HG03558 (cell line): Measurements from ENCODE around the gene ZSWIM6.
A peak's percentile ranks its signal among the peaks of the same experiment; 100 is the strongest.

Experiments used
- ATAC-seq: cut with Tn5 transposase; IDR thresholded peaks from one replicate; pipeline ENCODE4 v1.9.1; 2021; ENCODE audit warnings: moderate number of reproducible peaks; ENCODE audit not compliant: unreplicated experiment; ENCODE audit errors: extremely low read depth

ZSWIM6 gene

GRCh38 chr5:61306531-61307131 is 25.4 kb upstream of the ZSWIM6 start:
- no peak for ATAC-seq

- ATAC-seq = no peak
Observed at GRCh38 chr5:61307191-61307590, 24.9 kb upstream of the ZSWIM6 start.

- no peak for ATAC-seq
Observed at GRCh38 chr5:61307611-61308010, 24.4 kb upstream of the ZSWIM6 start.

- no peak for ATAC-seq
Observed at GRCh38 chr5:61308712-61309111, 23.3 kb upstream of the ZSWIM6 start.

- ATAC-seq = no peak
Observed at GRCh38 chr5:61309115-61309514, 22.9 kb upstream of the ZSWIM6 start.

- no peak for ATAC-seq
Observed at GRCh38 chr5:61311056-61311610, 20.9 kb upstream of the ZSWIM6 start.

GRCh38 chr5:61311836-61312808 is 19.9 kb upstream of the ZSWIM6 start:
- no peak for ATAC-seq

- ATAC-seq = no peak
Observed at GRCh38 chr5:61313960-61314681, 17.9 kb upstream of the ZSWIM6 start.

- ATAC-seq = no peak
Observed at GRCh38 chr5:61318376-61318775, 13.7 kb upstream of the ZSWIM6 start.

GRCh38 chr5:61319388-61320146 is 12.5 kb upstream of the ZSWIM6 start:
- peak; percentile 99 for ATAC-seq

- no peak for ATAC-seq
Observed at GRCh38 chr5:61320860-61321259, 11.2 kb upstream of the ZSWIM6 start.

- no peak for ATAC-seq
Observed at GRCh38 chr5:61321669-61322068, 10.4 kb upstream of the ZSWIM6 start.

GRCh38 chr5:61322738-61323725 is 9.0 kb upstream of the ZSWIM6 start:
- no peak for ATAC-seq

- ATAC-seq = no peak
Observed at GRCh38 chr5:61327760-61328753, 4.0 kb upstream of the ZSWIM6 start.

- no peak for ATAC-seq
Observed at GRCh38 chr5:61328791-61329549, 3.1 kb upstream of the ZSWIM6 start.

GRCh38 chr5:61329550-61330128 is 2.4 kb upstream of the ZSWIM6 start:
- no peak for ATAC-seq
